Activated T-cell treated with anti-CD3 and anti-CD28 coated beads, Interleukin-2, amount 50 U/mL, for 72 hours (primary cell): ENCODE results near the gene WBP2. TPM values are rescaled to one million over a fixed set of nuclear protein-coding genes. Genes with fewer than 3 reads are reported as not detected.
A peak's percentile ranks its signal among the peaks of the same experiment; 100 is the strongest.
"Not testable (repeated sequence)": the region's sequence is repeated elsewhere in the genome, so short reads cannot be mapped to it uniquely, and the experiment has no call there.

Experiments used
- ATAC-seq, 2 donors: fragments of 150-1000 bp; cut with Tn5 transposase; replicated peaks in 1 of 2; 2 replicates each; pipeline ENCODE4 v1.10.0; 2021; ENCODE audit warnings: moderate library complexity in 2 of 2, mild to moderate bottlenecking in 1 of 2
- DNase-seq, 2 donors: peaks; one replicate each; pipeline ENCODE4 v3.0.0; 2021 to 2022; ENCODE audit warnings: mixed read lengths in 1 of 2
- H3K27ac Mint-ChIP-seq: one replicate; pipeline ENCODE4 v1.8.0; 2022; ENCODE audit warnings: mild to moderate bottlenecking, moderate library complexity, mixed read lengths
- H3K27me3 Mint-ChIP-seq: one replicate; pipeline ENCODE4 v1.8.0; 2022; ENCODE audit warnings: low read depth, mixed read lengths
- H3K36me3 Mint-ChIP-seq, 2 donors: one replicate each; pipeline ENCODE4 v1.8.0; 2022; ENCODE audit warnings: mixed read lengths in 2 of 2, mild to moderate bottlenecking in 1 of 2; ENCODE audit not compliant: insufficient read depth in 2 of 2
- H3K4me1 Mint-ChIP-seq: one replicate; pipeline ENCODE4 v1.8.0; 2022; ENCODE audit warnings: low read depth, mixed read lengths
- H3K4me3 Mint-ChIP-seq, 2 donors: one replicate each; pipeline ENCODE4 v1.8.0; 2022; ENCODE audit warnings: mild to moderate bottlenecking in 2 of 2, mixed read lengths in 2 of 2, moderate library complexity in 2 of 2
- H3K9me3 Mint-ChIP-seq, 2 donors: one replicate each; pipeline ENCODE4 v1.8.0; 2022; ENCODE audit warnings: mixed read lengths in 2 of 2
- total RNA-seq, 2 donors: library from RNA; stranded (reverse); gene quantifications; one replicate each; pipeline ENCODE4 v1.2.3, GENCODE V29; 2022

Gene WBP2
- total RNA-seq, 2 donors from 2014 or later = 90.2 to 109 TPM

DNA sequence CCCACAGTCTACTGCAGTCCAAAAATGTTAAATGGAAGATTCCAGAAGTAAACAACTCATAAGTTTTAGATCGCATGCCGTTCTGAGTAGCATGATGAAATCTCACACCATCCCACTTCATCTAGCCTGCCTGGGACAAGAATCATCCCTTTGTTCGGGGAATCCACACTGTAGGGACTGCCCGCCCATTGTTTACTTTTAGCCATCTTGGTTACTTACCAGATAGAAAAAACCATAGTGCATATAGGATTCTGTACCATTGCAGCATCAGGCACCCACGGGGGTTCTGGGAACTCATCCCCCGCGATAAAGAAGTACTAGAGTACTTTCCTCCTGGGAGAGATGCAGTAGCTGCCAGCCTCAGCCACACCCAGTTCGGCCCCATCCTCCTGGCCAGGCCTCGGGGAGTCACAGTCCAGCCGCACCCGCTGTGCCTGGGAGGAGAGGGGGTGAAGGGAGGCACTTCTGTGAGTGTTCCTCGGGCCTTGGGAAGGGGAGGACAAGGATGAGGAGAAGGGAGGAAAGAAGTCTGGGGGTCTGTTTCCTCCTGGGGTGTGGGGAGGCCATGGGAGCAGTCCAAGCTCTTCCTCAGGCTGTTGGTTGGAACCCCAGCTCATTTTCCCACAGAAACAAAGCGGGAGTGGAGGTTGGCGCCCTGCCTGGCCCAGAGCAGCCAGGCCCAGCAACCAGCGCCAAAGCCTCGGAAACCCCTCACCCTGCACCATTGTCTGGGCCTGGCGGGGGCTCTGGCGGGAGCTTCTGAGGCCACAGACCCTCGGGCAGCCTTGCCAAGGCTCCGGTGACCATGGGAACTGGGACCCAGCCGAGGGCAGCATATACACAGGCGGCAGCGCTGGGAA lies 14.4 kb upstream of the WBP2 start:
- ATAC-seq (no peak), DNase-seq (no peak)
- no peak overlapping the region for H3K4me3 Mint-ChIP-seq

DNA sequence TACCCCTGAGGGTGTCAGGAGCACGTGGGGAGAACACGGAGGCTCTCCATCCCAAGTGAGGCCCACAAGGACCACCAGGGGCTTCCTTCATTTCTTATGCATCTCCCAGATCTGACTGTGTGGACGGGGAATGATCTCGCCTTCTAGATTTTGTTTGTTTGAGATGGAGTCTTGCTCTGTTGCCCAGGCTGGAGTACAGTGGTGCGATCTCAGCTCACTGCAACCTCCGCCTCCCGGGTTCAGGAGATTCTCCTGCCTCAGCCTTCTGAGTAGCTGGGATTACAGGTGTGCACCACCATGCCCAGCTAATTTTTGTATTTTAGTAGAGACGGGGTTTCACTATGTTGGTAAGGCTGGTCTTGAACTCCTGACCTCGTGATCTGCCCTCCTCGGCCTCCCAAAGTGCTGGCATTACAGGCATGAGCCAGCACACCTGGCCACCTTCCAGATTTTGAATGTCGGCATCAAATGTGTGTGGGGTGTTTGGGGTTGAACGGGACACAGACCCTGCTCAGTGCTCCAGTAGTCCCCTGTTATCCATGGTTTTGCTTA lies 13.7 kb upstream of the WBP2 start:
- not testable (repeated sequence) for H3K4me3 Mint-ChIP-seq, H3K36me3 Mint-ChIP-seq, H3K27me3 Mint-ChIP-seq, DNase-seq, ATAC-seq, H3K27ac Mint-ChIP-seq, H3K9me3 Mint-ChIP-seq
- H3K4me1 Mint-ChIP-seq = peaks cover 33% of the 10 kb centered on the region

More for the DNA sequence above, 14.4 kb upstream of the WBP2 start:
- peaks cover 28% of the 10 kb centered on the region for H3K4me1 Mint-ChIP-seq
- H3K9me3 Mint-ChIP-seq = no peaks in the 10 kb centered on the region
- no peaks in the 10 kb centered on the region for H3K36me3 Mint-ChIP-seq
- H3K27ac Mint-ChIP-seq = no peak overlapping the region
- H3K27me3 Mint-ChIP-seq = no peaks in the 10 kb centered on the region

DNA sequence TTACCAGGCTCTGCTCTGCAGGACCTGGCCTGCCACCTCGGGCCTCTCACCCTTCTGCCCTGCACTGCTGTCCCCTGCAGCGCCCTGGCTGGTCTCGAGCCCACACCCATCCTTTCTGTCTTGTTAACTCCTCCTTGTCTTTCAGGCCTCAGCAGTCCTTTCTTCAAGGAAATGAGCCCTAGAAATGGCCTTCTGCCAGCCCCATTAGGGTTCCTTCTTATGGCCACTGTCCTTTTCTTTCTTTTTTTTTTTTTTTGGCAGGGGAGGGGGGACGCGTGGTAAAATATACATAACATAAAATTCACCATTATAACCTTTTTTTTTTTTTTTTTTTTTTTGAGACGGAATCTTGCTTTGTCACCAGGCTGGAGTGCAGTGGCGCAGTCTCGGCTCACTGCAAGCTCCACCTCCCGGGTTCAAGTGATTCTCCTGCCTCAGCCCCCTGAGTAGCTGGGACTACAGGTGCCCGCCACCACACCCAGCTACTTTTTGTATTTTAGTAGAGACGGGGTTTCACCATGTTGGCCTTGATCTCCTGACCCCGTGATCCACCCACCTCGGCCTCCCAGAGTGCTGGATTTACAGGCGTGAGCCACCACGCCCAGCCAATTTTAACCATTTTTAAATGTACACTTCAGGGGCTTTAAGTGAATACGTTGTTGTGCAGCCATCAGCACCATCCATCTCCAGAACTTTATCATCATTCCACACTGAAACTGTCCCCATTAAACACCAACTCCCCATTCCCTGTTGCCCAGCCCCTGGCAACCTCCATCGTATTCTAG lies 10.5 kb upstream of the WBP2 start:
- DNase-seq, H3K27me3 Mint-ChIP-seq, ATAC-seq, H3K9me3 Mint-ChIP-seq, H3K36me3 Mint-ChIP-seq: not testable (repeated sequence)
- Mint-ChIP-seq H3K4me1 (peaks cover 21% of the 10 kb centered on the region), H3K27ac (peak overlapping the region; percentile 51), H3K4me3 (peak overlapping the region in 1 of 2 donors; percentile 65)

DNA sequence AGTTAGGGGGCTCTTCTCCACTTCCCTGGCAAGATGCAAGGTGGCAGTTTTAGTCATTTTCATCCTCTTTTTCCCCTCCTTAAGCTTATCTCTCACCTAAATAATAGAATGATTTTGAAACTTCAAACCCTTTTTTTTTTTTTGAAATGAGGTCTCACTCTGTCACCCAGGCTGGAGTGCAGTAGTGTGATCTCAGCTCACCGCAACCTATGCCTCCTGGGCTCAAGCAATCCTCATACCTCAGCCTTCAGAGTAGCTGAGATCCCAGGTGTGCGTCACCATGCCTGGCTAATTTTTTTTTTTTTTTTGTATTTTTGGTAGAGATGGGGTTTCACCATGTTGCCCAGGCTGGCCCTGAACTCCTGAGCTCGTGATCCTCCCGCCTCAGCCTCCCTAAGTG lies 9.8 kb upstream of the WBP2 start:
- peak overlapping the region; percentile 65 to 72 for H3K4me3 Mint-ChIP-seq
- peak; percentile 68 to 71 for ATAC-seq
- DNase-seq, H3K36me3 Mint-ChIP-seq, H3K9me3 Mint-ChIP-seq, H3K27me3 Mint-ChIP-seq: not testable (repeated sequence)
- peaks cover 21% of the 10 kb centered on the region for H3K4me1 Mint-ChIP-seq
- peak overlapping the region; percentile 56 for H3K27ac Mint-ChIP-seq

DNA sequence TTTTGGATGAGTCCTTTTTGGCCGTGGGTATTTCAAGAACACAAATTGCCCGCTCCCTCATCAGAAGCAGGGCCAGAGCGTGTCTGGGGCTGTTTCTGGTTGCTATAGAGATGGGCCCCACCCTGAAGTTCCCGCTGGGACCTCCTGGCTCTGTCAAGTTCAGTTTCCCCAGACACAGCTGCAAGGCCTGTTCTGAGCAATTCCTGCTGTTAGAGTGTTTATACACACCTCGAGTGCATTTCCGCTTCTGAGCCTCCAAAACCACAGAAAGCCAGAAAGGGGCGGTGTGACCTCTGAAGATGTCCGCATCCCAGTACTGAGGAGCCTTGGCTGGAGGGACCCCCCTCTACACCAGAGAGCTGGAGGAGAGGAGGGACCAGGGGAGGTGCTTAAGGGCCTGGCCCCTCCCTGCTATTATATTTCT lies 9.3 kb upstream of the WBP2 start:
- peak overlapping the region; percentile 58 for H3K27ac Mint-ChIP-seq
- peak; percentile 81 to 82 for ATAC-seq
- H3K36me3 Mint-ChIP-seq = no peaks in the 10 kb centered on the region
- H3K27me3 Mint-ChIP-seq = no peaks in the 10 kb centered on the region
- DNase-seq = peak; percentile 53 to 54
- peaks cover 22% of the 10 kb centered on the region for H3K4me1 Mint-ChIP-seq
- H3K9me3 Mint-ChIP-seq = no peaks in the 10 kb centered on the region
- H3K4me3 Mint-ChIP-seq = peak overlapping the region; percentile 65 to 72

DNA sequence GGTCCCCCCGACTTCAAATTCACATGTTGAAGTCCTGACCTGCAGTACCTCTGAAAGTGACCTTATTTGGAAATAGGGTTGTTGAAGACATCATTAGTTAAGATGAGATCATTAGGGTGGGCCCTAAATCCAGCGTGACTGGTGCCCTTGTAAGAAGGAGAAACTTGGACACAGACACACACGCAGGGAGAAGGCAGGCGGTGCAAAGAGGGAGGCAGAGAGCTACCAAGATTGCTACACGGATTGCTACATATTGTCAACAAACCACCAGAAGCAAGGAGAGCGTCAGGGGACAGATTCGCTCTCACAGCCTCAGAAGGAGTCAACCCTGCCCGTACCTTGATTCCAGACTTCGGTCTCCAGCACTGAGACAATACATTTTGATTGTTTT lies 6.8 kb upstream of the WBP2 start:
- no peak overlapping the region for H3K4me3 Mint-ChIP-seq
- no peaks in the 10 kb centered on the region for H3K36me3 Mint-ChIP-seq
- no peaks in the 10 kb centered on the region for H3K27me3 Mint-ChIP-seq
- H3K9me3 Mint-ChIP-seq = no peaks in the 10 kb centered on the region
- DNase-seq = no peak
- ATAC-seq = no peak
- H3K4me1 Mint-ChIP-seq = peaks cover 39% of the 10 kb centered on the region
- no peak overlapping the region for H3K27ac Mint-ChIP-seq

DNA sequence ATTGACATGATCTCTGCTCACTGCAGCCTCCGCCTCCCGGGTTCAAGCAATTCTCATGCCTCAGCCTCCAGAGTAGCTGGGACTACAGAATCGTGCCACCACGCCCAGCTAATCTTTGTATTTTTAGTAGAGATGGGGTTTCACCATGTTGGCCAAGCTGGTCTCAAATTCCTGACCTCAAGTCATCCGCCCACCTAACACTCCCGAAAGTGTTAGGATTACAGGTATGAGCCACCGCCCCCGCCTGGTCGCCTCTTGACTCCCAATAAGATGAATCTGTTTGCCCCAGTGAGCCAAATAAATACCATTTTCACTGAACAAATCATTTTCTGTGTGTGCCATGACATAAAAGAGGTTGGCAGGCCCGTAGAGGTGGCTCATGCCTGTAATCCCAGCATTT lies 4.2 kb upstream of the WBP2 start:
- DNase-seq, H3K36me3 Mint-ChIP-seq, ATAC-seq, H3K27ac Mint-ChIP-seq, H3K4me3 Mint-ChIP-seq, H3K27me3 Mint-ChIP-seq, H3K9me3 Mint-ChIP-seq: not testable (repeated sequence)
- peaks cover 31% of the 10 kb centered on the region for H3K4me1 Mint-ChIP-seq

DNA sequence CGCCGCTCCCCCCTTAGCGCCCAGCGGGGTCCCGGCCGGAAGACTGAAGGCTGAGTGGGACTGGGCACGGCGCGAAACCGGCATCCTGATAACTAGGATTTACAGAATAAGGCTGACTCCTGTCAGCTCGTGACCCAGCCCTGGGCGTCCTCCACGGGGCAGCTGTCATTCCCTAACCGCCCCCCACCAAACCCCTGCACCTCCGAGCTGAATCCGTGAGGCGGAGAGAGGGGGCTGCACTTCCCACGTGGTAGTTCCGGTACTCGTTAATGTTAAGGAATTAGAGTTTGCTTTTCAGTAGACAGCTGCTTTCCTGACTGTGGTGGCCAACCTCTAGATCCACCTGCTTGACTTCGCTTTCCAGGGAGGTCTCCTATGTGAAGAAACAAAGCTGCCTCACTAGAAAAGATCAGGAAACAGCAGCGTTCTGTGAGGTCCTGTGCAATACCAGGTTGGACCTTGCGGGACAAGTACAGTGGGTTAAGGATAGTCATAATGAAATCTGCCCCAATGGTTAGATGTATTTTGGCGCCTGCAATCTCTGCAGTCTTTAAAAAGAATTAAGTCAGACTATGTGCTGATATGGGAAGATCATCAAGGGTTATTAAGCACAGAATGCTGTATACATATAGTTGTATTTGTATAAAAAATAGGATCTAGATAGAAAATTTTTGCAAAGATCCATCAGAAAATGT lies 1.1 kb upstream of the WBP2 start:
- Mint-ChIP-seq H3K4me3 (no peak overlapping the region), H3K27me3 (no peaks in the 10 kb centered on the region), H3K9me3 (no peaks in the 10 kb centered on the region), H3K27ac (peak overlapping the region; percentile 71), H3K36me3 (no peaks in the 10 kb centered on the region), H3K4me1 (peaks cover 37% of the 10 kb centered on the region)
- no peak for DNase-seq
- peak in 1 of 2 donors; percentile 32 for ATAC-seq

DNA sequence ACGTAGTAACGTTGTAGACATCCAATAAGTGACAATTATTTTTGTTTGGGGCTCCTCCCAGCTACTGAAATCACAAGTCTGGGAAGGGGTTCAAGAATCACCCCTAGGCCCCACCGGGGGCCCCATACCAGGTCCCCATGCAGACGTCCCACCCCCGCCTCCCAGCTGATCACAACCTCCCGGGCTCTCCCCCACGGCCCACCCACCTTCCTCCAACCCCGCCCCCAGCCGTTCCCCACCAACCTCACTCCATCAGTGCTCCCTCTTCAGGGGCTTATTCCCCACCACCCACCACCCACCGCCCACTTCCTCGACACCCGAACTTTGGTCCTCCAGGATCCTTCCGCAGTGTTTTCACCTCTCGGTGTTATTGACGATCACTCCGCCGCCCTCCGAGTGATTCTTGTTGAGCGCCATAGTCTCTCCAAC lies 240 bp downstream of the WBP2 start:
- ATAC-seq = peak; percentile 8 to 36
- peaks cover 37% of the 10 kb centered on the region for H3K4me1 Mint-ChIP-seq
- no peaks in the 10 kb centered on the region for H3K27me3 Mint-ChIP-seq
- no peak overlapping the region for H3K4me3 Mint-ChIP-seq
- H3K36me3 Mint-ChIP-seq = peaks cover 0 to 5% of the 10 kb centered on the region in 2 donors
- no peak overlapping the region for H3K27ac Mint-ChIP-seq
- DNase-seq = no peak
- no peaks in the 10 kb centered on the region for H3K9me3 Mint-ChIP-seq

DNA sequence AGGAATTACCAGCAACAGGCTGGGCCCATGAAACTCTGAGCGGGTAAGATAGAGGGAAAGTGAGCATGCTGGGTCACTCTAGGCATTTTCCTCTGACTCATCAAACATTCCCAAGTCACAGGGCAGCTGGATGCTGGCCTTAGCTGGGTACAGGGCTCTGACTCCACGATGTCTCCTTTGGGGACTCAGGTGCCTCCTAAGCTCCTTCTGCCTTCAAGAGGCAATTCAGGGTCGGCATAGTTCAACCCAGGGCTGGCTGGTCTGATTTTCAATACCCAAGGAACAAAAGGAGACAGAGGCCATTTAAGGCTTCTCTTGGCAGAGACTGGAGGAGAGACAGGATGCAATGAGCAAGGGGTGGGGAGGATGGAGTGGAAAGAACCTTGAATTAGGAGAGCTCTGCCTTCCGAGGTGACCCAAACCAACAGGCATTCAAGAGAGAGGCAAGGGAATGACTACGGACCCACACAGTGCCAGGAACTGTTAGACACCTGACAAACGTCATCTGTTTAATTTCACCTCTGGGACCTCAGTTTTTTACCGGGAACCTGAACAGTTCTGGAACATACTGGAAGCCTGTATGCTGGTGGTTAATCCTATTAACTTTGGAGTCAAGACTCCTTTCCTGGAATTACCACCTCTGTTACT lies 910 bp downstream of the WBP2 start:
- DNase-seq (no peak), ATAC-seq (no peak)
- Mint-ChIP-seq H3K9me3 (no peaks in the 10 kb centered on the region), H3K4me1 (peaks cover 33% of the 10 kb centered on the region), H3K4me3 (no peak overlapping the region), H3K27ac (no peak overlapping the region), H3K27me3 (no peaks in the 10 kb centered on the region), H3K36me3 (peaks cover 2 to 5% of the 10 kb centered on the region in 2 donors)

DNA sequence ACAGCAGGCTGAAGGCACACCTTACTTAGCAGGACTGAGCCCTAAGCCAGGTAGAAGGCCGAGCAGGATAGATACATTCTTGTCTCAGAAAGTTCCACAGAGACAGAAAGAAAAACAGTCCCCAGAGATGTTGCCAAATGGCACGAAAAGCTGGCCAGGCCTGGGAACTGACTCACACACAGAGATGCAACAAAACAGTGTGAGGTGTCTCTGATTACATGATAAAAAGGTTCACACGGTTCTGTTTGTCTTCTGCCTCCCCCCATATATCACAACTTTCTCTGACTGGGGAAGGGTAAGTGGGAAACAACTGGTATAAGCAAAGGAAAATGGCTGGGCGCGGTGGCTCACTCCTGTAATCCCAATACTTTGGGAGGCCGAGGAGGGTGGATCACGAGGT lies 1.7 kb downstream of the WBP2 start:
- H3K4me1 Mint-ChIP-seq = peaks cover 25% of the 10 kb centered on the region
- DNase-seq (no peak), ATAC-seq (no peak)
- H3K27ac Mint-ChIP-seq = peak overlapping the region; percentile 73
- no peaks in the 10 kb centered on the region for H3K27me3 Mint-ChIP-seq
- H3K9me3 Mint-ChIP-seq = no peaks in the 10 kb centered on the region
- peak overlapping the region in 1 of 2 donors; percentile 69 for H3K4me3 Mint-ChIP-seq
- H3K36me3 Mint-ChIP-seq = peaks cover 2 to 5% of the 10 kb centered on the region in 2 donors

DNA sequence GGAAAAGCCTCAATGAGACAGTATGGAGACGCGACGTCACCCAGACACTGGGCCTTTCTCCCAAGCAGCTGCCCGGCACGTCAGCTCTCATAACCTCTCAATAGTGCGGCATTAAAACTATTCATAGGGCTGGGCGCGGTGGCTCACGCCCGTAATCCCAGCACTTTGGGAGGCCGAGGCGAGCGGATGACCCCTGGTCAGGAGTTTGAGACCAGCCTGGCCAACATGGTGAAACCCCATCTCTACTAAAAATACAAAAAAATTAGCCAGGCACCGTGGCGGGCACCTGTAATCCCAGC lies 3.5 kb downstream of the WBP2 start:
- H3K27ac Mint-ChIP-seq = not testable (repeated sequence)

More for the DNA sequence above, 3.5 kb downstream of the WBP2 start:
- not testable (repeated sequence) for ATAC-seq, H3K27me3 Mint-ChIP-seq, H3K36me3 Mint-ChIP-seq, H3K9me3 Mint-ChIP-seq, H3K4me3 Mint-ChIP-seq, DNase-seq
- H3K4me1 Mint-ChIP-seq = peaks cover 18% of the 10 kb centered on the region
